ENCODE measurements around the gene MEIOB.

DNA sequence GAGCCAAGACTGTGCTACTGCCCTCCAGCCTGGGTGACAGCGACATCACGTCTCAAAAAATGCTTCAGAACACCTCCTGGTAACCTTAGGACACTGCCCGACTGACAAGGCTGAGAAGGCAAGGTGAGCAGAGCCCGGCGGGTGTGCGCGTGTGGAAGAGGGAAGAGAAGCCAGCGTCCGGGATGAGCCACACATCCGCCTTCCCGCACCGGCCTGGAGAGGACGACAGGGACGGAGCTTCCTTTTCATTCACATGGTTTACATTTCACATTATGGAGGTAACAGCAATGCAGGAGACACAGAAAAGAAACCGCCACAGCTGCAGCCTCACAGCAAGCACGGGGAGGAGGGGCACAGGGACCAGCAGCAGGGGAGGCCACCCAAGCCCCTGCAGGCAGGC lies 61.9 kb downstream of the MEIOB start:
- TF ChIP-seq, protein P1, sequence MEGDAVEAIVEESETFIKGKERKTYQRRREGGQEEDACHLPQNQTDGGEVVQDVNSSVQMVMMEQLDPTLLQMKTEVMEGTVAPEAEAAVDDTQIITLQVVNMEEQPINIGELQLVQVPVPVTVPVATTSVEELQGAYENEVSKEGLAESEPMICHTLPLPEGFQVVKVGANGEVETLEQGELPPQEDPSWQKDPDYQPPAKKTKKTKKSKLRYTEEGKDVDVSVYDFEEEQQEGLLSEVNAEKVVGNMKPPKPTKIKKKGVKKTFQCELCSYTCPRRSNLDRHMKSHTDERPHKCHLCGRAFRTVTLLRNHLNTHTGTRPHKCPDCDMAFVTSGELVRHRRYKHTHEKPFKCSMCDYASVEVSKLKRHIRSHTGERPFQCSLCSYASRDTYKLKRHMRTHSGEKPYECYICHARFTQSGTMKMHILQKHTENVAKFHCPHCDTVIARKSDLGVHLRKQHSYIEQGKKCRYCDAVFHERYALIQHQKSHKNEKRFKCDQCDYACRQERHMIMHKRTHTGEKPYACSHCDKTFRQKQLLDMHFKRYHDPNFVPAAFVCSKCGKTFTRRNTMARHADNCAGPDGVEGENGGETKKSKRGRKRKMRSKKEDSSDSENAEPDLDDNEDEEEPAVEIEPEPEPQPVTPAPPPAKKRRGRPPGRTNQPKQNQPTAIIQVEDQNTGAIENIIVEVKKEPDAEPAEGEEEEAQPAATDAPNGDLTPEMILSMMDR (IDR thresholded peaks at IDR 0.05; ENCODE audit: low read length) = no peak
- no peak for TF ChIP-seq EZH2 (optimal IDR thresholded peaks at IDR 0.05; ENCODE audit: low read depth, low read length)
- TF ChIP-seq EZH2phosphoT487 (IDR thresholded peaks at IDR 0.05; ENCODE audit: low read length) = no peak
